Aorta (tissue), 5 donors: ENCODE measurements around the gene HRH3. TPM values are rescaled to one million over a fixed set of nuclear protein-coding genes. Genes with fewer than 3 reads are reported as not detected.
A peak's percentile ranks its signal among the peaks of the same experiment; 100 is the strongest.

Experiments
- ATAC-seq: fragments of 200-7000 bp; cut with Tn5 transposase; one replicate; pipeline ENCODE4 v1.9.1; 2022; ENCODE audit warnings: moderate library complexity; ENCODE audit not compliant: low FRiP score
- DNase-seq, 2 donors: peaks; one replicate each; pipeline ENCODE4 v3.0.0-alpha.2; 2020
- H3K27ac ChIP-seq, 2 donors: one replicate each; pipeline ENCODE4 v1.5.1; 2013; ENCODE audit warnings: low read length in 2 of 2, mild to moderate bottlenecking in 2 of 2, moderate library complexity in 2 of 2, control low read depth in 1 of 2, inconsistent platforms in 1 of 2, low read depth in 1 of 2
- H3K27me3 ChIP-seq, 2 donors: one replicate each; pipeline ENCODE4 v1.6.1; 2013; ENCODE audit warnings: control low read depth in 1 of 2, low read length in 1 of 2, mild to moderate bottlenecking in 1 of 2, moderate library complexity in 1 of 2; ENCODE audit not compliant: insufficient read depth in 2 of 2, control insufficient read depth in 1 of 2
- H3K36me3 ChIP-seq, 2 donors: one replicate each; pipeline ENCODE4 v1.6.1; 2013; ENCODE audit warnings: control low read depth in 1 of 2, low read length in 1 of 2, mild to moderate bottlenecking in 1 of 2; ENCODE audit not compliant: insufficient read depth in 2 of 2, control insufficient read depth in 1 of 2
- H3K4me1 ChIP-seq, 2 donors: one replicate each; pipeline ENCODE4 v1.6.1; 2013; ENCODE audit warnings: low read length in 2 of 2, control low read depth in 1 of 2, mild to moderate bottlenecking in 1 of 2, moderate library complexity in 1 of 2; ENCODE audit not compliant: insufficient read depth in 2 of 2, control insufficient read depth in 1 of 2
- H3K4me3 ChIP-seq, 2 donors: one replicate each; pipeline ENCODE4 v1.5.1; 2013; ENCODE audit warnings: low read length in 2 of 2, control low read depth in 1 of 2, mild to moderate bottlenecking in 1 of 2
- H3K9me3 ChIP-seq: one replicate; pipeline ENCODE4 v1.6.1; 2013; ENCODE audit warnings: mild to moderate bottlenecking, low read length; ENCODE audit not compliant: control insufficient read depth
- WGBS, 2 donors: extraction: QIAGEN DNeasy Blood & Tissue Kit; methylation state at CpG; one replicate each; pipeline ENCODE4 v1.1.7; 2013; 5-methylcytosine and 5-hydroxymethylcytosine counted together
- intact Hi-C, 2 donors: fragments of 100-400 bp; cut with DNase I; formaldehyde crosslinking; loops; one replicate each; pipeline versions ENCODE4 v1.14.2 to v1.15.0; 2022
- polyA plus RNA-seq, 2 donors: library from polyadenylated mRNA; stranded (reverse); fragments of 200-250 nt; gene quantifications; one replicate each; pipeline ENCODE4 v1.2.3, GENCODE V29; 2013
- total RNA-seq, 2 donors: library from RNA; stranded (reverse); fragmentation: NEBNext Ultra II Directional; extraction: Animal tissue kit (Norgen Biotek cat#: 25700); gene quantifications; one replicate each; pipeline ENCODE4 v1.2.1, GENCODE V29; 2021
- donor health status: healthy with polysubstance abuse.
- donor health status: Bipolar disorder and iron deficiency.
- donor health status: DM: no; HTN: no; CAD: no.
- donor health status: DM: no; HTN: no; CAD: no.
- donor health status: DM: yes; HTN: yes; CAD: no.

The HRH3 gene
- total and polyA plus RNA-seq, 4 donors = not detected

DNA sequence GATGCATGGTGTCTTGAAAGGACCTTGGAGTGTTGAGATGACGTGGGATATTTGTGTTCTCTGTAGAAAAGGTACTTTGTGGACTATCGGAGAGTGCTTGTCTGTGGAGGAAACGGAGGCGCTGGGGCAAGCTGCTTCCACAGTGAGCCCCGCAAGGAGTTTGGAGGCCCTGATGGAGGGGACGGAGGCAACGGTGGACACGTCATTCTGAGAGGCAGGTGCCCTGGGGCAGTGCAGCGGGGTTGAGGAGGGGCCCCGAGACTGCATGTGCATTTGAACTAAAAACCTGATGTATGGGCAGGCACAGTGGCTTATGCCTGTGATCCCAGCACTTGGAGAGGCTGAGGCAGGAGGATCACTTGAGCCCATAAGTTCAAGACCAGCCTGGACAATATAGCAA lies 24.3 kb downstream of the HRH3 start:
- Histone ChIP-seq H3K27ac (no peak overlapping the region), H3K4me3 (no peak overlapping the region), H3K4me1 (no peaks in the 10 kb centered on the region), H3K27me3 (no peaks in the 10 kb centered on the region), H3K9me3 (no peaks in the 10 kb centered on the region), H3K36me3 (peaks cover 0 to 4% of the 10 kb centered on the region in 2 donors)
- WGBS, 2 donors = 91 to 94% methylated on average over 10 of the region's 10 CpGs
- ATAC-seq (no peak), DNase-seq (peak; percentile 21 to 55)
- intact Hi-C loops = no loop called here

GRCh38 chr20:62195075-62195405 lies 25.0 kb downstream of the HRH3 start:
- Histone ChIP-seq H3K9me3 (no peaks in the 10 kb centered on the region), H3K4me1 (no peaks in the 10 kb centered on the region), H3K4me3 (no peak overlapping the region), H3K27me3 (no peaks in the 10 kb centered on the region), H3K36me3 (peaks cover 0 to 4% of the 10 kb centered on the region in 2 donors), H3K27ac (no peak overlapping the region)
- intact Hi-C loops = no loop called here
- ATAC-seq = no peak
- whole genome bisulfite sequencing, 2 donors = 71 to 72% methylated on average over 8 of the region's 8 CpGs
- peak in 1 of 2 donors; percentile 9 for DNase-seq

DNA sequence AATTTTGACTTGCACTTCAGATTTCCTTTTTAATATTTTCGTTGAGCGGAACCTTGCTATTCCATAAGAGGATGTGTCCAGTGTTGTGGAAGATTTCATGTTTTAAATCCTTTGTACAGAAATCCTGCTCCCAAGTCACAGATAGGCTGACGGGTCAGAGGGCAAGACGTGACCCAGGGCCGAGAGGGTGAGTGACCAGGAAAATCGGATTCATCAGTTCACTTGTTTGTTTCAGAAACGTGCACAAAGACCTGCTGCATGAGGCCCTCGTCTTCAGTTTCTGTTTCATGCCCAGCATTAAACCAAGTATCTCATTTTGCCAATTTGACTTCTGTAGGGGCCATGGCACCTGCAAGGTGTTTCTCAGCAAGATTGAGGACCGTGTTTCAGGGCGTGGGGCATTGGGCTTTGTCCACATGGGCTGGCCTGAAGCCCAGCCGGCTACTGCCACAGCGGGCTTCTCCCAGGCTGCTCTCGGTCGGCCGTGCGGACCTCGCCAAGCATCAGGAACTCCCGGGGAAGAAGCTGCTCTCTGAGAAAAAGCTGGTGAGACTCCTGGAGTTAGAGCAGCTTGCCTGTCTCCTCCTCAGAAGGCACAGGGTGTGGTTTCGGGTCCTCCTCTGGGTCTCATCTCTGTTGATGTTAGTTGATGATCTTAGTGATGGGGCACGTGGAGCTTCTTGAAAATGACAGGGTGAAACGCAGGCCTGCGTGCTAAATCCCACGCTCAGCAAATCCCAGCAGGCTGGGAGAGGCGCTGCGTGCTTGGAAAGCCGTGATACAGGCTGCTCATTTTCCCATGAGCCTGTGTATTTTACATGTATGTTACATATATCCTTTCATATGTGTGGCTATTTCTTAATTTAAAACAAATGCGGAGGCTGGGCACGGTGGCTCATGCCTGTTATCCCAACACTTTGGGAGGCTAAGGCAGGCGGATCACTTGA lies 26.7 kb downstream of the HRH3 start:
- H3K27ac ChIP-seq = no peak overlapping the region
- no peaks in the 10 kb centered on the region for H3K27me3 ChIP-seq
- H3K9me3 ChIP-seq = no peaks in the 10 kb centered on the region
- DNase-seq = peak; percentile 19 to 54
- intact Hi-C loops = no loop called here
- WGBS, 2 donors = 86 to 87% methylated on average over 29 of the region's 29 CpGs
- no peak for ATAC-seq
- no peak overlapping the region for H3K4me3 ChIP-seq
- H3K36me3 ChIP-seq = peaks cover 0 to 2% of the 10 kb centered on the region in 2 donors
- no peaks in the 10 kb centered on the region for H3K4me1 ChIP-seq

GRCh38 chr20:62192635-62193034 lies 27.4 kb downstream of the HRH3 start:
- ATAC-seq (no peak), DNase-seq (peak; percentile 17 to 46)
- H3K4me3 ChIP-seq = no peak overlapping the region
- H3K27ac ChIP-seq = no peak overlapping the region
- 82 to 84% methylated on average over 10 of the region's 10 CpGs for WGBS, 2 donors
- intact Hi-C loops = no loop called here
- H3K36me3 ChIP-seq = peaks cover 0 to 2% of the 10 kb centered on the region in 2 donors
- H3K27me3 ChIP-seq = no peaks in the 10 kb centered on the region
- H3K9me3 ChIP-seq = no peaks in the 10 kb centered on the region
- H3K4me1 ChIP-seq = no peaks in the 10 kb centered on the region

- Histone ChIP-seq H3K4me1 (no peaks in the 10 kb centered on the region), H3K36me3 (peaks cover 0 to 2% of the 10 kb centered on the region in 2 donors), H3K9me3 (no peaks in the 10 kb centered on the region), H3K4me3 (no peak overlapping the region), H3K27ac (no peak overlapping the region), H3K27me3 (no peaks in the 10 kb centered on the region)
- intact Hi-C loops = no loop called here
- DNase-seq (peak; percentile 26 to 70), ATAC-seq (no peak)
- WGBS, 2 donors = 70 to 75% methylated on average over 14 of the region's 14 CpGs
These were observed 28.1 kb downstream of the HRH3 start for GRCh38 chr20:62191781-62192559.

DNA sequence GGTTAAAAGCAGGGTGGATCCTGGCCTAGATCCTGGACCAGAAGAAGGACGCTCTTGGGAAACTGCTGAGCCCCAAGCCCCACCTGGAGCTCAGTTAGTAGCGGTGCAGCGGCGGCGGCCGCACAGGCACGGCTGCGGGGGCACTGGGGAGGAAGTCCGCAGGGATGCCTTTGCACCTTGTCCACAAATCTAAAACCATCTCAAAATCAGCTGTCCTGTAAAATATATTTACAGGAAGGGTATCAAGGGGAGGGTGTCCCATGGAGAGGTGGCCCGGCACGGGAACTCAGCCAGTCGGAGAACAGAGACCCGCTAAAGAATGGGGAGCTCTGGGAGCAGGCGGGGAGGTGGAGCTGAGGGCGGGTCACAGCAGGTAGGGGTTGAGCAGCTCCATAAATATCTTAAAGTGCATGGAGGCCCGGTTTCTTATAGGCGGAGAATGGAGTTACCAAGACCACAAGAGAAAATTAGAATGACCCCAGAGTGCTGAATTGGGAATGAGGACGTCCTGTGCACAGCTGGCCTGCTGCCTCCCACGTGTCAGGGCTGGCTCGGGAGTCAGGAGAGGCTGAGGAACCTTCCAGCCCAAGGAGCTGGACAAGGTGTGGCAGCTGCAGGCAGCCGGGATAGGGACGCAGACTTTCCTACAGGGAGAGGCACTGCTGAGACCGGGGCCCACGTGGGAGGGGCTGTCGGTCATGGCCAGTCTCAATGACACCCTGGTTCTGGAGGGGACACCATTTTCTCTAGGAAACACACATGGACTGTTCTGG lies 29.3 kb downstream of the HRH3 start:
- 84 to 85% methylated on average over 25 of the region's 25 CpGs for WGBS, 2 donors
- no peak for ATAC-seq
- Histone ChIP-seq H3K4me3 (no peak overlapping the region), H3K27me3 (no peaks in the 10 kb centered on the region), H3K27ac (no peak overlapping the region), H3K4me1 (peaks cover 0 to 2% of the 10 kb centered on the region in 2 donors), H3K36me3 (peaks cover 0 to 1% of the 10 kb centered on the region in 2 donors), H3K9me3 (no peaks in the 10 kb centered on the region)
- intact Hi-C loops = no loop called here
- DNase-seq = peak; percentile 20 to 55

DNA sequence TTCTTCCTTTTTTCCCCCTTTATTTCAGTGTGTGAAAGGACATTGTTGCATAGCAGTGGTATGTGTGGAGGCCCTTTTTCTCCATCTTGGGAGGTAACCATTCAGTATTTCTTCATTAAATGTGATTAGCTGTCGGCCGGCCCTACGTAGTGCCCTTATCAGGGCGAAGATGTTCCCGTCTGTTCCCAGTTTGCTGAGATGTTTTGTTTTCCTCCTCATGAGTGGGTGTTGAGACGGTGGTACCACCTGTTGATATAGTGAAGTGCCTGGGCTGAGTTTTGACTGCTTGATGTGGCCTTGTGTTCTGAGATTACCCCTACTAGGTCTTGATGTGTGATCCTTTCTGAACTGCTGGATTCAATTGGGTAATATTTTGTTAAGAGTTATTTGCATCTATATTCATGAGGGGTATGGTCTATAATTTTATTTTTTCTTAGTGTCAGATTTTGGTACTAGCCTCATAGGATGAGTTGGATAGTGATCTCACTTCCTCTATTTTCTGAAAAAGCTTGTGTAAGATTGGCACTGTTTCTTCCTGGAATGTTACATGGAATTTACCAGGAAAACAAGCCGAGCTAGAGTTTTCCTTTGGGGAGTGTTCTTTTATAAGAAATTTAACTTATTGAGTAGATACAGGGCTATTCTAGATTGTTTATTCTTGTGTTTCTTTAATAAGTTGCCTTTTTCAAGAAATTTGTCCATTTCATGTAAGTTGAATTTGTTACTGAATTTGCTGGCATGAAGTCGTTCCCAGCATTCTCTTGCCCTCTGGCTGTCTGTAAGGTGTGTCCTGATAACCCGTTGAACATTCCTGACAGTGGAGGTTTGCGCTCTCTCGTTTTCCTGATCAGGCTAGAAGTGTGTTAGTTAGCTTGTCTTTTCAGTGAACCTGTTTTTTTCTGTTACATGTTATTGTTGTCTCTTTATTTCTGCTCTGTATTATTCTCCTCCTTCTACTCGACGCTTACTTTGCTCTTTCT lies 32.9 kb downstream of the HRH3 start:
- Histone ChIP-seq H3K27me3 (no peaks in the 10 kb centered on the region), H3K27ac (no peak overlapping the region), H3K36me3 (no peaks in the 10 kb centered on the region), H3K4me3 (no peak overlapping the region), H3K4me1 (peaks cover 0 to 3% of the 10 kb centered on the region in 2 donors), H3K9me3 (no peaks in the 10 kb centered on the region)
- intact Hi-C loops = loop anchor here in 1 of 2 donors (10.0 kb wide), 1 partner anchor 188 kb away; no protein-coding TSS in a partner anchor
- DNase-seq = peak in 1 of 2 donors; percentile 6
- WGBS, 2 donors = 66 to 70% methylated on average over 13 of the region's 13 CpGs
- ATAC-seq = no peak
